Upper lobe of left lung (tissue), 4 donors: ENCODE measurements around the gene SCN5A.

Experiments
- CTCF ChIP-seq, 6 experiments: fragments of 450-650 bp in 4 of 6; fragments of 200-600 bp in 2 of 6; sonication (generic) in 2 of 6; IDR thresholded peaks; one replicate each; pipeline ENCODE4 v1.5.1; 2016 to 2019; ENCODE audit warnings: antibody characterized with exemption in 6 of 6
- EP300 ChIP-seq, 4 donors: sonication (generic); formaldehyde crosslinking; IDR thresholded peaks; one replicate each; pipeline ENCODE4 v1.5.1; 2017; ENCODE audit warnings: antibody characterized with exemption in 4 of 4, control low read depth in 2 of 4
- POLR2A ChIP-seq, 4 donors: fragments of 450-650 bp; IDR thresholded peaks; one replicate each; pipeline ENCODE4 v1.5.1; 2016 to 2017; ENCODE audit warnings: antibody characterized with exemption in 4 of 4, mild to moderate bottlenecking in 2 of 4

- TF ChIP-seq POLR2A (IDR thresholded peaks at IDR 0.05) (no peak), CTCF (IDR thresholded peaks at IDR 0.05) (no peak), EP300 (IDR thresholded peaks at IDR 0.05) (no peak)
These were observed 59.0 kb downstream of the SCN5A start for GRCh38 chr3:38590521-38590920.
